H1 (cell line): Measurements from ENCODE around the gene KCMF1. TPM values are rescaled to one million over a fixed set of nuclear protein-coding genes. Genes with fewer than 3 reads are reported as not detected.

Experiments used
- CTCF ChIA-PET: fragments of 300-600 bp; sonication (Branson Sonifier 250); formaldehyde crosslinking; loops from one replicate; lab custom pipeline; 2021; ENCODE audit not compliant: partially characterized antibody; lab: Charles Lee
- POLR2A ChIA-PET: fragments of 300-600 bp; sonication (Branson Sonifier 250); formaldehyde crosslinking; loops from one replicate; lab custom pipeline; 2021; ENCODE audit warnings: inconsistent platforms; ENCODE audit not compliant: partially characterized antibody; lab: Charles Lee
- DNase-seq, 2 experiments: peaks; one replicate each; pipeline versions ENCODE4 v3.0.0 to v3.0.0-alpha.2; 2010 to 2022; ENCODE audit warnings: low spot score in 2 of 2, low read depth in 1 of 2, mixed read lengths in 1 of 2
- FAIRE-seq: peaks from 2 replicates; lab custom pipeline; 2011; peaks lifted over from hg19 to GRCh38; lab: Jason Lieb, UNC
- H2AFZ ChIP-seq: 2 replicates; pipeline ENCODE4 v1.8.1; 2012; ENCODE audit warnings: low read length, inconsistent platforms
- H2AK5ac ChIP-seq: 2 replicates; pipeline ENCODE4 v1.6.1; 2013; ENCODE audit warnings: low read depth, low read length
- H2BK120ac ChIP-seq: replicated peaks from 2 replicates; pipeline ENCODE3; 2013; ENCODE audit warnings: low read depth, low read length, inconsistent platforms
- H2BK12ac ChIP-seq: 2 replicates; pipeline ENCODE4 v1.6.1; 2013; ENCODE audit warnings: low read depth, low read length
- H2BK15ac ChIP-seq: 2 replicates; pipeline ENCODE4 v1.6.1; 2013; ENCODE audit warnings: low read length
- H2BK20ac ChIP-seq: 2 replicates; pipeline ENCODE4 v1.6.1; 2013; ENCODE audit warnings: low read length
- H2BK5ac ChIP-seq: 2 replicates; pipeline ENCODE4 v1.6.1; 2013; ENCODE audit warnings: low read depth, low read length
- H3K14ac ChIP-seq: 2 replicates; pipeline ENCODE4 v1.6.1; 2013; ENCODE audit warnings: inconsistent platforms; ENCODE audit not compliant: insufficient read length
- H3K18ac ChIP-seq: 2 replicates; pipeline ENCODE4 v1.6.1; 2013; ENCODE audit warnings: low read length; ENCODE audit errors: extremely low read depth
- H3K23ac ChIP-seq: 2 replicates; pipeline ENCODE4 v1.6.1; 2013; ENCODE audit warnings: inconsistent platforms; ENCODE audit not compliant: insufficient read length
- H3K23me2 ChIP-seq: 2 replicates; pipeline ENCODE4 v1.6.1; 2013; ENCODE audit warnings: low read depth, low read length
- H3K27ac ChIP-seq: 2 replicates; pipeline ENCODE4 v1.6.1; 2011; ENCODE audit warnings: low read depth, low read length, inconsistent platforms
- H3K27me3 ChIP-seq, 4 experiments: replicated peaks in 1 of 4; 1 replicate in 1 of 4; 2 replicates in 3 of 4; pipeline versions ENCODE4 v1.6.1 to v1.8.1; 2011 to 2013; ENCODE audit warnings: low read length in 3 of 4, mild to moderate bottlenecking in 3 of 4, inconsistent platforms in 2 of 4, mixed read lengths in 2 of 4, moderate library complexity in 1 of 4; ENCODE audit not compliant: control insufficient read depth in 3 of 4, insufficient read depth in 3 of 4; ENCODE audit errors: extremely low read depth in 1 of 4
- H3K36me3 ChIP-seq, 4 experiments: 2 replicates each; pipeline versions ENCODE4 v1.6.1 to v1.8.1; 2011 to 2013; ENCODE audit warnings: mild to moderate bottlenecking in 4 of 4, low read length in 3 of 4, moderate library complexity in 2 of 4, control low read depth in 1 of 4, inconsistent platforms in 1 of 4; ENCODE audit not compliant: insufficient read depth in 4 of 4, control insufficient read depth in 2 of 4
- H3K4ac ChIP-seq: replicated peaks from 2 replicates; pipeline ENCODE3; 2013; ENCODE audit warnings: low read length, low read depth, mixed read lengths, inconsistent platforms; ENCODE audit not compliant: insufficient read length
- H3K4me1 ChIP-seq, 4 experiments: replicated peaks in 1 of 4; 1 replicate in 1 of 4; 2 replicates in 3 of 4; pipeline versions ENCODE4 v1.6.1 to v1.8.1; 2011 to 2013; ENCODE audit warnings: low read length in 3 of 4, inconsistent platforms in 2 of 4, mixed read lengths in 1 of 4; ENCODE audit not compliant: insufficient read depth in 4 of 4, control insufficient read depth in 3 of 4
- H3K4me2 ChIP-seq, 2 experiments: 2 replicates each; pipeline versions ENCODE4 v1.6.1 to v1.8.1; 2011 to 2013; ENCODE audit warnings: low read depth in 2 of 2, low read length in 2 of 2, control low read depth in 1 of 2, inconsistent platforms in 1 of 2, mild to moderate bottlenecking in 1 of 2; ENCODE audit not compliant: insufficient read depth in 1 of 2
- H3K4me3 ChIP-seq, 4 experiments: fragments of 200-600, 300-600 bp in 1 of 4; sonication (generic), shearing (Covaris generic), sonication (Bioruptor Twin) in 1 of 4; 2 replicates each; pipeline versions ENCODE4 v1.5.1 to v1.8.1; 2011 to 2016; ENCODE audit warnings: low read length in 4 of 4, low read depth in 3 of 4, control low read depth in 2 of 4, inconsistent platforms in 2 of 4, mild to moderate bottlenecking in 2 of 4, mixed read lengths in 1 of 4, moderate library complexity in 1 of 4; ENCODE audit not compliant: insufficient read depth in 2 of 4; ENCODE audit errors: extremely low read depth in 1 of 4
- H3K56ac ChIP-seq: replicated peaks from 2 replicates; pipeline ENCODE3; 2013; ENCODE audit warnings: low read depth, mild to moderate bottlenecking, mixed read lengths, low read length, inconsistent platforms; ENCODE audit not compliant: insufficient read length
- H3K79me1 ChIP-seq: 2 replicates; pipeline ENCODE4 v1.6.1; 2013; ENCODE audit warnings: low read depth, low read length, control low read depth
- H3K79me2 ChIP-seq, 2 experiments: 2 replicates each; pipeline versions ENCODE4 v1.6.1 to v1.8.1; 2012 to 2013; ENCODE audit warnings: low read length in 2 of 2, mild to moderate bottlenecking in 2 of 2, inconsistent platforms in 1 of 2; ENCODE audit not compliant: insufficient read depth in 2 of 2, control insufficient read depth in 1 of 2
- H3K9ac ChIP-seq, 4 experiments: replicated peaks in 1 of 4; 1 replicate in 1 of 4; 2 replicates in 3 of 4; pipeline versions ENCODE4 v1.6.1 to v1.8.1; 2011 to 2013; ENCODE audit warnings: low read depth in 3 of 4, low read length in 3 of 4, control low read depth in 2 of 4, mild to moderate bottlenecking in 2 of 4, moderate library complexity in 2 of 4, inconsistent platforms in 1 of 4; ENCODE audit errors: extremely low read depth in 1 of 4
- H3K9me3 ChIP-seq, 2 experiments: 2 replicates each; pipeline versions ENCODE4 v1.6.1 to v1.8.1; 2012 to 2013; ENCODE audit warnings: mild to moderate bottlenecking in 2 of 2, moderate library complexity in 2 of 2, control low read depth in 1 of 2, inconsistent platforms in 1 of 2, low read depth in 1 of 2, low read length in 1 of 2, mixed read lengths in 1 of 2; ENCODE audit not compliant: insufficient read depth in 2 of 2
- H4K20me1 ChIP-seq, 2 experiments: replicated peaks in 1 of 2; 2 replicates each; pipeline versions ENCODE3 to v1.8.1; 2011 to 2013; ENCODE audit warnings: inconsistent platforms in 2 of 2, low read length in 2 of 2, mild to moderate bottlenecking in 1 of 2; ENCODE audit not compliant: insufficient read depth in 2 of 2, control insufficient read depth in 1 of 2
- H4K5ac ChIP-seq: 2 replicates; pipeline ENCODE4 v1.6.1; 2013; ENCODE audit warnings: low read length, low read depth, mixed read lengths, inconsistent platforms; ENCODE audit not compliant: insufficient read length
- H4K8ac ChIP-seq: 2 replicates; pipeline ENCODE4 v1.8.0; 2013; ENCODE audit warnings: mild to moderate bottlenecking, moderate library complexity, low read length, inconsistent platforms; ENCODE audit not compliant: insufficient read depth; ENCODE audit errors: extremely low read depth
- H4K91ac ChIP-seq: replicated peaks from 2 replicates; pipeline ENCODE3; 2013; ENCODE audit warnings: low read length, mixed read lengths, inconsistent platforms; ENCODE audit not compliant: insufficient read length
- BCL11A ChIP-seq, 2 experiments: IDR thresholded peaks; one replicate each; pipeline ENCODE4 v1.6.1; 2011; ENCODE audit warnings: low read depth in 2 of 2, low read length in 2 of 2, mild to moderate bottlenecking in 2 of 2
- CHD1 ChIP-seq: IDR thresholded peaks from 2 replicates; pipeline ENCODE4 v1.6.1; 2012; ENCODE audit warnings: low read depth, low read length, improper control_type of control experiment
- GTF2F1 ChIP-seq: IDR thresholded peaks from 2 replicates; pipeline ENCODE4 v1.6.1; 2012; ENCODE audit warnings: low read depth, low read length, improper control_type of control experiment, borderline replicate concordance
- HDAC2 ChIP-seq, 2 experiments: fragments of 300-600 bp in 1 of 2; sonication (generic) in 1 of 2; IDR thresholded peaks; 2 replicates each; pipeline ENCODE4 v1.6.1; 2011 to 2012; ENCODE audit warnings: low read depth in 2 of 2, low read length in 2 of 2, mild to moderate bottlenecking in 2 of 2, moderate library complexity in 2 of 2, borderline replicate concordance in 1 of 2, inconsistent platforms in 1 of 2
- POLR2AphosphoS5 ChIP-seq: IDR thresholded peaks from 2 replicates; pipeline ENCODE4 v1.6.1; 2011; ENCODE audit warnings: low read depth, low read length
- RBBP5 ChIP-seq: IDR thresholded peaks from 2 replicates; pipeline ENCODE4 v1.7.1; 2012; ENCODE audit warnings: low read depth, mild to moderate bottlenecking, inconsistent platforms, low read length, moderate library complexity, borderline replicate concordance
- SIX5 ChIP-seq: IDR thresholded peaks from 2 replicates; pipeline ENCODE4 v1.6.1; 2011; ENCODE audit warnings: mild to moderate bottlenecking, low read depth, low read length
- SRF ChIP-seq: IDR thresholded peaks from 2 replicates; pipeline ENCODE4 v1.6.1; 2011; ENCODE audit warnings: mild to moderate bottlenecking, low read depth, low read length, moderate library complexity
- SUZ12 ChIP-seq: fragments of 200-600 bp; sonication (generic); IDR thresholded peaks from 2 replicates; pipeline ENCODE4 v1.6.1; 2012; ENCODE audit warnings: mild to moderate bottlenecking, inconsistent platforms, low read length, moderate library complexity, mixed read lengths
- WGBS, 2 experiments: shearing (Covaris generic) in 1 of 2; methylation state at CpG; one replicate each; pipeline versions ENCODE4 v1.1.6 to v1.1.7; 2013 to 2015; ENCODE audit warnings: low lambda C conversion rate in 2 of 2, mixed read lengths in 2 of 2, inconsistent platforms in 1 of 2, low coverage in 1 of 2, missing lambda C conversion rate in 1 of 2; ENCODE audit not compliant: insufficient replicate concordance in 2 of 2, insufficient coverage in 1 of 2, insufficient read length in 1 of 2; ENCODE audit errors: extremely low coverage in 1 of 2, missing lambda C conversion rate in 1 of 2; 5-methylcytosine and 5-hydroxymethylcytosine counted together
- polyA plus RNA-seq, 7 experiments: library from polyadenylated mRNA; depleted of rRNA in 3 of 7; stranded (reverse) in 5 of 7; unstranded in 2 of 7; fragments of >200 nt in 5 of 7; fragments of 200-250 nt in 2 of 7; gene quantifications; 1 replicate in 5 of 7; 2 replicates in 1 of 7; 4 replicates in 1 of 7; pipeline versions ENCODE4 v1.2.1 to v1.2.3, GENCODE V29; 2011 to 2013; ENCODE audit warnings: missing spikeins in 2 of 7, mixed read lengths in 2 of 7
- total RNA-seq: library from RNA; stranded (reverse); fragmentation: NEBNext Ultra II Directional; extraction: Animal tissue kit (Norgen Biotek cat#: 25700); gene quantifications from 2 replicates; pipeline ENCODE4 v1.2.1, GENCODE V29; 2021
- TF ChIP-seq, protein P1 (sequence below): IDR thresholded peaks from 2 replicates; pipeline ENCODE4 v1.6.1; 2012; ENCODE audit warnings: inconsistent platforms

Gene KCMF1
- total and polyA plus RNA-seq, 2 of the 8 experiments (the other 6 are each of a cell fraction or from before 2014, with no cell fraction given), result 86.9 to 149 TPM

DNA sequence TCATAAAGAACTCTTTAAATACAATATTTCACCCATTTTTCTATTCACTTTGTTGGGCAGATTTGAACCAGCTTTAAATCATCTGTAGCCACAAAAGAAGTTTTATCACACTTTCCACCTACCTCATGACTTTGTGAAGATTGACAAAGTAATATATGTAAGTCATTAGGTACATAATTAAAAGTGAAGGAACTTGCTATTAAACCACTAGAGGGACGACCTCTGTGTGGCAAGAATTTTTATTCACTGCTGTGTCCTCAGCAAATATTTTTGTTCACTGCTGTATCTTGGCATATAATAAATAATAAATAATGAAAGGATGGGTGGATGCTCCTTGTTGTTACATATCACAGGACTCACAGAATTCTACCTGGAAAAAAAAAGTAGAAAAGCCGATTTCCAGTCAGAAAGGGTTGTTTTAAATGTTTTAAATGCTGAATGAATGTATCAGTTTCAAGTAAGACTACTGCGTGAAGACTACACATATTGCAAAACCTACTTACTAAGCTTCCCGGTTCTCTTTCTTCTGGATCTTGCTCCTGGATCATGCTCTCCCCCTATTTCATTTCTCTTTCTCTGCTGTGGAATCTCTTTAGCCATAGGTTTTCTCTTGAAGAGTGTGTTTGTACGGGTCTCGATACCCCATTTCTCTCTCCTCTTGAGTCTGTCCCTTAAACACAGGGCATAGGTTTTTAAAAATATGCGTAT lies 44.8 kb downstream of the KCMF1 start:
- Histone ChIP-seq H3K4me1 (peaks cover 0 to 8% (median 4%) of the 10 kb centered on the region in 4 experiments; a peak in 4 of 7 replicates), H2AK5ac (no peak overlapping the region), H4K91ac (no peak overlapping the region), H2BK120ac (no peak overlapping the region), H3K4ac (no peak overlapping the region), H2AFZ (no peak overlapping the region), H3K18ac (no peak overlapping the region), H3K23me2 (no peaks in the 10 kb centered on the region), H2BK5ac (no peak overlapping the region), H4K8ac (no peak overlapping the region), H3K4me2 (no peak overlapping the region), H3K27me3 (no peaks in the 10 kb centered on the region), H2BK15ac (no peak overlapping the region), H3K36me3 (no peaks in the 10 kb centered on the region), H3K27ac (no peak overlapping the region), H3K9ac (no peak overlapping the region), H4K20me1 (peaks cover 10 to 14% of the 10 kb centered on the region in 2 experiments), H2BK12ac (no peak overlapping the region), H3K9me3 (no peaks in the 10 kb centered on the region), H3K79me2 (peaks cover 20 to 97% of the 10 kb centered on the region in 2 experiments), H2BK20ac (no peak overlapping the region), H3K56ac (no peak overlapping the region), H3K4me3 (no peak overlapping the region), H4K5ac (no peak overlapping the region), H3K23ac (no peak overlapping the region), H3K79me1 (peaks cover 6% of the 10 kb centered on the region), H3K14ac (no peak overlapping the region)
- WGBS, 2 experiments, result 84% methylated on average over 7 of the region's 7 CpGs; no CpG with 5 or more reads in 1 of the 2 experiments
- POLR2A ChIA-PET, result interaction anchor here (0.7 to 3.6 kb wide), 5 partner anchors 12 to 57 kb away, joined by 3 to 14 read pairs (median 5); no protein-coding TSS in a partner anchor
- FAIRE-seq (no peak), DNase-seq (no peak)
- CTCF ChIA-PET, result interaction anchor here (0.5 to 2.1 kb wide), 19 partner anchors 9 to 281 kb away, joined by 3 to 7 read pairs (median 3); no protein-coding TSS in a partner anchor
- TF ChIP-seq SRF, result no peak
- TF ChIP-seq CHD1, result no peak
- no peak for TF ChIP-seq GTF2F1
- TF ChIP-seq, protein P1, sequence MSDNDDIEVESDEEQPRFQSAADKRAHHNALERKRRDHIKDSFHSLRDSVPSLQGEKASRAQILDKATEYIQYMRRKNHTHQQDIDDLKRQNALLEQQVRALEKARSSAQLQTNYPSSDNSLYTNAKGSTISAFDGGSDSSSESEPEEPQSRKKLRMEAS, result no peak
- TF ChIP-seq SUZ12, result no peak
- no peak for TF ChIP-seq HDAC2 (IDR thresholded peaks at IDR 0.05; ENCODE audit: borderline replicate concordance in 1 of 2, low read depth in 2 of 2, low read length in 2 of 2)
- TF ChIP-seq RBBP5, result no peak
- TF ChIP-seq SIX5, result no peak
- no peak for TF ChIP-seq POLR2AphosphoS5
- no peak for TF ChIP-seq BCL11A (IDR thresholded peaks at IDR 0.05; ENCODE audit: low read depth in 2 of 2, low read length in 2 of 2)
